Right atrium auricular region (tissue), 2 donors: Measurements from ENCODE around the gene TP53I11. TPM values are rescaled to one million over a fixed set of nuclear protein-coding genes. Genes with fewer than 3 reads are reported as not detected.

ENCODE experiments used
- DNase-seq: peaks from one replicate; pipeline ENCODE4 v3.0.0-alpha.2; 2019; ENCODE audit warnings: low spot score
- H3K27ac ChIP-seq, 2 donors: fragments of 200-600 bp; sonication (generic); 1 replicate in 1 of 2; 2 replicates in 1 of 2; pipeline ENCODE4 v1.5.1; 2016 to 2019
- H3K27me3 ChIP-seq, 2 donors: fragments of 200-600 bp; sonication (generic); one replicate each; pipeline versions ENCODE4 v1.5.1 to v1.6.0; 2017 to 2019
- H3K36me3 ChIP-seq: fragments of 200-600 bp; sonication (generic); one replicate; pipeline ENCODE4 v1.5.1; 2016
- H3K4me1 ChIP-seq, 2 donors: fragments of 200-600 bp; sonication (generic); one replicate each; pipeline versions ENCODE4 v1.5.1 to v1.6.0; 2017 to 2019
- H3K4me3 ChIP-seq, 2 donors: fragments of 200-600 bp; sonication (generic); 1 replicate in 1 of 2; 2 replicates in 1 of 2; pipeline ENCODE4 v1.5.1; 2017 to 2019; ENCODE audit warnings: mild to moderate bottlenecking in 1 of 2, moderate library complexity in 1 of 2
- H3K9me3 ChIP-seq, 2 donors: fragments of 200-600 bp; sonication (generic); one replicate each; pipeline ENCODE4 v1.5.1; 2019
- CTCF ChIP-seq, 2 donors: fragments of 200-600 bp; sonication (generic); IDR thresholded peaks; one replicate each; pipeline ENCODE4 v1.5.1; 2019; ENCODE audit warnings: antibody characterized with exemption in 2 of 2
- total RNA-seq, 2 donors: library from RNA; depleted of rRNA; stranded (reverse); fragments of >200 nt; gene quantifications; one replicate each; pipeline ENCODE4 v1.1.0, GENCODE V29; 2016

The TP53I11 gene
- total RNA-seq, 2 donors from 2014 or later = 46.7 to 89.0 TPM

- Histone ChIP-seq H3K4me1 (peaks cover 0 to 65% of the 10 kb centered on the region in 2 donors), H3K4me3 (no peak overlapping the region), H3K36me3 (peaks cover 7% of the 10 kb centered on the region), H3K9me3 (no peaks in the 10 kb centered on the region), H3K27me3 (no peaks in the 10 kb centered on the region), H3K27ac (peak overlapping the region; percentile 54 to 65)
- TF ChIP-seq CTCF (IDR thresholded peaks at IDR 0.05) = no peak
- no peak for DNase-seq
These were observed 9.2 kb downstream of the TP53I11 start for GRCh38 chr11:44941259-44942021.

DNA sequence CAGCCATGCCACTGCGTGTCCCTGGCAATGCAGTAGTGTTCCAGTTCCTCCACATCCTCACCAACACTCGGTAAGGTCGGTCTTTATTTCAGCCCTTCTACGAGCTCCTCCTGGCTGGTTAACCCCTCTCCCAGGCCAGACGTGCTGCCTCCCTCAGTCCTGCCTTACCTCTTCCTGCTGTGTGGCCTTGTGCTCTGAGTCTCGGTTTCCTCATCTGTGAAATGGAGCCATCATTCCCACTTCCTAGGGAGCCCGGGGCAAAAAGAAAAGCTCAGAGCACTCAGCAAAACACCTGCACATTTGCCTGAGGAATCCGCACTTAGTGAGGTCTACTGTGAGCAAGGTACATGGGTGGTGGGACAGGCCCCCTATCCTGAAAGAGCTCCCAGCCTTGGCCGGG is 9.8 kb downstream of the TP53I11 start:
- H3K4me1 ChIP-seq = peaks cover 0 to 59% of the 10 kb centered on the region in 2 donors
- no peak for DNase-seq
- H3K4me3 ChIP-seq = no peak overlapping the region
- no peaks in the 10 kb centered on the region for H3K27me3 ChIP-seq
- peak overlapping the region; percentile 54 to 65 for H3K27ac ChIP-seq
- no peaks in the 10 kb centered on the region for H3K9me3 ChIP-seq
- peaks cover 9% of the 10 kb centered on the region for H3K36me3 ChIP-seq
- no peak for TF ChIP-seq CTCF (IDR thresholded peaks at IDR 0.05)

DNA sequence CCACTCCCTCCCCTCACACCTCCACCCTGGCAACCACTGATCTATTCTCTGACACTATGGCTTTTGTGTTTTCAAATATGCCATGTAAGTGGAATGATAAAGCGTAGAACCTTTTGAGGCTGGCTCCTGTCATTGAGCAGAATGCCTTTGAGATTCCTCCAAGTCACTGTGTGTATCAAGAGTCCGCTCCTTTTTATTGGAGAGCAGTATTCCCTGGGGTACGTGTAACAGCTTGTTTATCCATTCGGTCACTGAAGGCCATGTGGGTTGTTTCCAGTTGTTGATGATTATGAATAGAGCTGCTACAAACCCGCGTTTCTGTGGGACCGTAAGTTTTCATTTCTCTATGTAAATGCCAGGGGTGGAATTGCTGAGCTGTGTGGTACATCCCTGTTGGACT is 10.3 kb downstream of the TP53I11 start:
- Histone ChIP-seq H3K27me3 (no peaks in the 10 kb centered on the region), H3K9me3 (no peaks in the 10 kb centered on the region), H3K4me3 (no peak overlapping the region), H3K36me3 (peaks cover 9% of the 10 kb centered on the region), H3K4me1 (peaks cover 0 to 54% of the 10 kb centered on the region in 2 donors), H3K27ac (peak overlapping the region; percentile 54 to 65)
- TF ChIP-seq CTCF (IDR thresholded peaks at IDR 0.05) = no peak
- DNase-seq = no peak

DNA sequence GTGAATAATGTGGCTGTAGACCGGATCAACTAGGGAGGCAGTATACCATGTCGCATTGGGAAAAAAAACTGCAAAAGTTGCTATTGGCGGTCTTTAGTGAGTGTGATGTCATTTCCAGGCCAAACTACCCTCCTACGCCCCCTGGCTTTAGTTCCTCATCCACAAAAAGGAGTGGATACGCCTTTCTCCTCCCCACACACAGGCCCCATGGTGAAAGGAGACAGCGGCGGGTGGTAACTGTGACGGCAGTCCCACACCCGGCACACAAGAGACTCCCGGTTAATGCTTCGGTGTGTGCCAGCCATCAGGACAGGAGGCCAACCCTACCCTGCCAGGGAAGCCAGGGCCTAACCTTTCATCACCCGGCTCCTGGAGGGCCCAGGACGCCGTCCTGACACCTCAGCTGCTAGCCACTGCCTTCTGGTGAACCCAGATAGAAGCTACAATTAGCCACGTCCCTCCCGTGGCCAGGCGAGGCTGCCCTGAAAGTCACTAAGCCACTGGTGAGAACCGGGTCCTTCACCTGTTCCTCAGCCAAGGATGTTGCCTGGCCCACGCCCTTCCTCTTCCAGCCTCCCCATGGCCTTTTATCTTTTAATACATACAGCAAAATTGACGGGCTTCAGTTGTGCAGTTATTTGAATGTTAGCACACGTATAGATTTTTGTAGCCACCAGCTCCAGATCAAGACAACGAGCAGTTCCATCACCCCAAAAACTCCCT is 10.8 kb downstream of the TP53I11 start:
- H3K4me3 ChIP-seq = no peak overlapping the region
- no peaks in the 10 kb centered on the region for H3K27me3 ChIP-seq
- peak; percentile 80 for DNase-seq
- peaks cover 0 to 49% of the 10 kb centered on the region in 2 donors for H3K4me1 ChIP-seq
- H3K36me3 ChIP-seq = peaks cover 13% of the 10 kb centered on the region
- peak overlapping the region; percentile 54 to 65 for H3K27ac ChIP-seq
- peak; percentile 21 to 57 for TF ChIP-seq CTCF (IDR thresholded peaks at IDR 0.05)
- no peaks in the 10 kb centered on the region for H3K9me3 ChIP-seq

- Histone ChIP-seq H3K27me3 (no peaks in the 10 kb centered on the region), H3K9me3 (no peaks in the 10 kb centered on the region), H3K27ac (no peak overlapping the region), H3K4me1 (peaks cover 0 to 44% of the 10 kb centered on the region in 2 donors), H3K4me3 (no peak overlapping the region), H3K36me3 (peaks cover 25% of the 10 kb centered on the region)
- TF ChIP-seq CTCF (IDR thresholded peaks at IDR 0.05) = no peak
- no peak for DNase-seq
These were observed 12.5 kb downstream of the TP53I11 start for GRCh38 chr11:44938066-44938691.
